GM12873 (cell line): ENCODE results near the gene BLMH.

Experiments
- CTCF ChIP-seq: IDR thresholded peaks from 2 replicates; pipeline ENCODE4 v1.5.1; 2012; ENCODE audit warnings: low read depth, mild to moderate bottlenecking, moderate library complexity, low read length, control low read depth; ENCODE audit not compliant: insufficient read depth; ENCODE audit errors: missing control alignments

BLMH gene

GRCh38 chr17:30333503-30334360 lies 42.0 kb upstream of the BLMH start, which contains the start of gene TMIGD1:
Gene TMIGD1 (minus strand): TSS chr17:30334057. CDS start chr17:30332133, 1,924 bp downstream.
- no peak for TF ChIP-seq CTCF

GRCh38 chr17:30332057-30332542 lies 40.4 kb upstream of the BLMH start:
- no peak for TF ChIP-seq CTCF

GRCh38 chr17:30326809-30327208 lies 35.1 kb upstream of the BLMH start:
- TF ChIP-seq CTCF, result no peak

GRCh38 chr17:30324723-30325122 lies 33.0 kb upstream of the BLMH start:
- TF ChIP-seq CTCF, result no peak

GRCh38 chr17:30323895-30324319 lies 32.2 kb upstream of the BLMH start:
- TF ChIP-seq CTCF, result no peak

GRCh38 chr17:30323262-30323894 lies 31.6 kb upstream of the BLMH start:
- no peak for TF ChIP-seq CTCF

- no peak for TF ChIP-seq CTCF
These were observed 29.6 kb upstream of the BLMH start for GRCh38 chr17:30321314-30321713.
